KMS-11 (cell line): ENCODE measurements around the gene TNNT3.
A peak's percentile ranks its signal among the peaks of the same experiment; 100 is the strongest.

Source experiments
- H2AFZ ChIP-seq: fragments of 200-600 bp; sonication (generic); 2 replicates; pipeline ENCODE4 v1.6.1; 2016; ENCODE audit warnings: antibody characterized with exemption, mixed run types, low read depth
- H3K27ac ChIP-seq: fragments of 200-600 bp; sonication (generic); 2 replicates; pipeline ENCODE4 v1.6.1; 2016; ENCODE audit warnings: mild to moderate bottlenecking, mixed run types
- H3K27me3 ChIP-seq: fragments of 200-600 bp; sonication (generic); 2 replicates; pipeline ENCODE4 v1.6.1; 2017; ENCODE audit warnings: mild to moderate bottlenecking, low read depth, mixed run types, moderate library complexity; ENCODE audit not compliant: insufficient read depth
- H3K36me3 ChIP-seq: fragments of 200-600 bp; sonication (generic); 2 replicates; pipeline ENCODE4 v1.6.1; 2017; ENCODE audit warnings: mild to moderate bottlenecking, mixed run types; ENCODE audit not compliant: insufficient read depth
- H3K4me1 ChIP-seq: fragments of 200-600 bp; sonication (generic); 2 replicates; pipeline ENCODE4 v1.6.1; 2016; ENCODE audit warnings: mild to moderate bottlenecking, low read depth, mixed run types; ENCODE audit not compliant: poor library complexity, severe bottlenecking
- H3K4me2 ChIP-seq: fragments of 200-600 bp; sonication (generic); 2 replicates; pipeline ENCODE4 v1.7.0; 2016; ENCODE audit warnings: mild to moderate bottlenecking, mixed run types
- H3K4me3 ChIP-seq: fragments of 200-600 bp; sonication (generic); IDR thresholded peaks from 2 replicates; pipeline ENCODE4 v1.6.1; 2017; ENCODE audit warnings: low read depth, low read length, mixed read lengths; ENCODE audit not compliant: insufficient read depth
- H3K79me2 ChIP-seq: fragments of 200-600 bp; sonication (generic); 2 replicates; pipeline ENCODE4 v1.6.1; 2016; ENCODE audit warnings: low read depth, mixed run types; ENCODE audit not compliant: insufficient read depth
- H3K9ac ChIP-seq: fragments of 200-600 bp; sonication (generic); 2 replicates; pipeline ENCODE4 v1.6.1; 2016; ENCODE audit warnings: mild to moderate bottlenecking, mixed run types
- H4K20me1 ChIP-seq: fragments of 200-600 bp; sonication (generic); 2 replicates; pipeline ENCODE4 v1.6.1; 2016; ENCODE audit warnings: mild to moderate bottlenecking, mixed run types; ENCODE audit not compliant: insufficient read depth
- CTCF ChIP-seq: fragments of 200-600 bp; sonication (generic); conservative IDR thresholded peaks from 2 replicates; pipeline ENCODE4 v1.6.1; 2017; ENCODE audit warnings: low read depth, mild to moderate bottlenecking, antibody characterized with exemption, low read length, moderate library complexity, mixed read lengths

The TNNT3 gene

GRCh38 chr11:1876361-1877063, 43.0 kb upstream of the TNNT3 start:
- Histone ChIP-seq H3K4me3 (no peak overlapping the region), H3K79me2 (no peaks in the 10 kb centered on the region), H3K36me3 (no peaks in the 10 kb centered on the region), H4K20me1 (no peaks in the 10 kb centered on the region), H3K9ac (no peak overlapping the region), H2AFZ (no peak overlapping the region), H3K27me3 (peaks cover 85% of the 10 kb centered on the region), H3K4me1 (no peaks in the 10 kb centered on the region), H3K27ac (no peak overlapping the region), H3K4me2 (no peak overlapping the region)
- TF ChIP-seq CTCF: peak; percentile 58

DNA sequence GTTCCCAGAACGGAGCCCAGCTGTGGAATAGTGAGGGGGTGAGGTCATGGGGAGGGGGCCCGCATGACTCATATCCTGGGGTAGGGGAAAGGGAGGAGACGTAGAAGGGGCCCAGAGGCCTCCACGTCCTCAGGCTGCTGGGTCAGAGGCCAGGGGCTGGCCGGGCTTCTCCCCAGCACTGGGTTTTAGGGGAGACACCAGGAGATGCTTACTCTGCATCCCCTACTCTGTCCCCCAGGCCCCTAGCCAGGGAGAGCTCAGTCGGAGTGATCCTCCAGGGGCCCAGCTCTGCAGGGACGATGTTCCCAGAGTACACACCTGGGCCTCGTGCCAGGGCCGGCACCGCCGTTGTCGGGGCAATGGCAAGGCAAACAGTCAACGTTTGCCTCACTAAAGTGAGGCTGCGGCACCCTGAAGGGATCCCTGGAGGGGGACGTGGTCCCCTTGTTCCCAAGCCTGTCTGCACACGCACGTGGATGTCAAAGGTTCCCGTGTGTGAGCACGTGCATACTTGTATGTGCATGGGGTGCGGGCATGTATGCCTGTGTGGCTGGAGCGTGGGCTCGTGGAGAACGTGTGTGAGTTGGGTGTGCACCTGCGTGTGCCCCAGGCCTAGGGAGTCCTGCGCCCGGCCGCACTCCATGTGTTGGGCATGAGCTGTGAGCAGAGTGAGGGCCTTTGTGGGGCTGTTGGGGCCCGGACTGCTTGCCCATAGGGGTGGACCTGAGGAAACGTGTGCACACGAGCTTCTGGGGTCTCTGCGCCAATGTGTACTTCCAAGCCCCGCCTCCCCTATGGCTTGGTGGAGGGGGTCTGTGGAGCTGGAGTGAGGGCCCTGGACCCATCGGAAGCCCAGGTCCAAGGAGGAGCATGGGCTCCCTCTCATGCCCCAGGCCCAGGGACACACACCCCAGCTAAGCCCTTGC, 42.0 kb upstream of the TNNT3 start:
- no peak overlapping the region for H3K4me3 ChIP-seq
- no peak overlapping the region for H3K27ac ChIP-seq
- H3K9ac ChIP-seq: no peak overlapping the region

GRCh38 chr11:1878137-1879031, 41.1 kb upstream of the TNNT3 start:
- Histone ChIP-seq H3K79me2 (no peaks in the 10 kb centered on the region), H3K4me2 (no peak overlapping the region), H3K4me3 (no peak overlapping the region), H3K36me3 (no peaks in the 10 kb centered on the region), H3K9ac (no peak overlapping the region), H2AFZ (no peak overlapping the region), H3K27me3 (peaks cover 81% of the 10 kb centered on the region), H3K27ac (no peak overlapping the region), H3K4me1 (no peaks in the 10 kb centered on the region), H4K20me1 (no peaks in the 10 kb centered on the region)
- TF ChIP-seq CTCF: no peak

More for the DNA sequence above, 42.0 kb upstream of the TNNT3 start:
- Histone ChIP-seq H3K4me1 (no peaks in the 10 kb centered on the region), H2AFZ (no peak overlapping the region), H3K79me2 (no peaks in the 10 kb centered on the region), H3K27me3 (peaks cover 84% of the 10 kb centered on the region), H4K20me1 (no peaks in the 10 kb centered on the region), H3K4me2 (no peak overlapping the region), H3K36me3 (no peaks in the 10 kb centered on the region)
- no peak for TF ChIP-seq CTCF

DNA sequence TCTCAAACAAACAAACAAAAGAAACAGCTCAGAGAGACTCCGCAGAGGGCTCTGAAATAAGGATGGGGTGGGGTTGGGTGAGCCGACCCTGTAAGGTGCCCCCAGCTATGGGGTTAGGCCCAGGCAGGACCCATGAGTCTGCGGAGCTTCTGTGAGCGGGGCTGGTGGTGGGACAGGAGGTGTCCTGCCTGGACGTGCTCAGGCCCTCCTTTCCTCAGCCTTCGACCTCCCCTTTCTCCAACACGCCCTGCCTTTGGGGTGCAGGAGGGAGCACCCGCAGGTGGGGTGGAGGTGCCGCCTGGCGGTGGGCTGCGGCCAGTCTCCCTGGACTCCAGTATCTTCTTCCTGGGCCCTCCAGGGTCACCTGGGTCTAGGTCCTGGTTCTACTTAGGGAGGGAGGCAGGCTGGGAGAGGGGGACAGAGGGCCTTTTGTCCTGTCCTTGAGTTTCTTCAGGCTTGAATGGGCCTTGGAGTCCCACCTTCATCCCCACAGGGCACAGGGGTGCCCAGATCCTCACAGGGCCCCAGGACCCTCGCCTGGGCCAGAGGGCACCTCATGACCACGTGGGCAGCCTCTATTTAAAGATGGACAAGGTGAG, 40.1 kb upstream of the TNNT3 start:
- Histone ChIP-seq H3K79me2 (no peaks in the 10 kb centered on the region), H3K36me3 (no peaks in the 10 kb centered on the region), H3K4me1 (no peaks in the 10 kb centered on the region), H3K27ac (no peak overlapping the region), H3K4me3 (no peak overlapping the region), H4K20me1 (no peaks in the 10 kb centered on the region), H3K27me3 (peaks cover 82% of the 10 kb centered on the region), H2AFZ (no peak overlapping the region), H3K4me2 (no peak overlapping the region), H3K9ac (no peak overlapping the region)
- no peak for TF ChIP-seq CTCF
